GM04504 (cell line): Measurements from ENCODE around the gene RAD18.
A peak's percentile ranks its signal among the peaks of the same experiment; 100 is the strongest.

Experiments
- DNase-seq: peaks from one replicate; pipeline ENCODE4 v3.0.0-alpha.2; 2012; ENCODE audit warnings: low read depth

The RAD18 gene

GRCh38 chr3:8963137-8963853, at the start of gene RAD18:
RAD18 (minus strand) TSS chr3:8963472; CDS start chr3:8963385, 87 bp downstream.
- peak; percentile 62 for DNase-seq

- no peak for DNase-seq
Measured at GRCh38 chr3:9012521-9012920, 49.2 kb upstream of the RAD18 start.

GRCh38 chr3:9009976-9010545, 46.8 kb upstream of the RAD18 start:
- DNase-seq = no peak

GRCh38 chr3:9008550-9009255, 45.4 kb upstream of the RAD18 start:
- DNase-seq = peak; percentile 25

- no peak for DNase-seq
Measured at GRCh38 chr3:9007928-9008327, 44.7 kb upstream of the RAD18 start.

GRCh38 chr3:9007213-9007612, 43.9 kb upstream of the RAD18 start:
- no peak for DNase-seq

- DNase-seq = no peak
Measured at GRCh38 chr3:9000041-9000440, 36.8 kb upstream of the RAD18 start.

GRCh38 chr3:8997151-8997550, 33.9 kb upstream of the RAD18 start:
- DNase-seq = no peak

- DNase-seq = peak; percentile 32
Measured at GRCh38 chr3:8996681-8997121, 33.4 kb upstream of the RAD18 start.

GRCh38 chr3:8996216-8996615, 32.9 kb upstream of the RAD18 start:
- no peak for DNase-seq

- DNase-seq = no peak
Measured at GRCh38 chr3:8994226-8994625, 31.0 kb upstream of the RAD18 start.

GRCh38 chr3:8993331-8993730, 30.1 kb upstream of the RAD18 start:
- DNase-seq = no peak

- no peak for DNase-seq
Measured at GRCh38 chr3:8992854-8993253, 29.6 kb upstream of the RAD18 start.

- DNase-seq = no peak
Measured at GRCh38 chr3:8992199-8992598, 28.9 kb upstream of the RAD18 start.

- DNase-seq = peak; percentile 61
Measured at GRCh38 chr3:8990266-8991215, 27.3 kb upstream of the RAD18 start.

GRCh38 chr3:8988791-8989558, 25.7 kb upstream of the RAD18 start:
- DNase-seq = no peak

GRCh38 chr3:8988384-8988655, 25.0 kb upstream of the RAD18 start:
- no peak for DNase-seq

- no peak for DNase-seq
Measured at GRCh38 chr3:8987645-8988383, 24.5 kb upstream of the RAD18 start.

- no peak for DNase-seq
Measured at GRCh38 chr3:8987226-8987625, 24.0 kb upstream of the RAD18 start.

GRCh38 chr3:8986741-8987140, 23.5 kb upstream of the RAD18 start:
- no peak for DNase-seq

- no peak for DNase-seq
Measured at GRCh38 chr3:8985876-8986275, 22.6 kb upstream of the RAD18 start.
